HL-60 (cell line): Measurements from ENCODE around the gene EFCAB8.

ENCODE experiments used
- DNase-seq, 2 experiments: peaks; one replicate each; pipeline ENCODE4 v3.0.0-alpha.2; 2010 to 2020; ENCODE audit warnings: low read depth in 1 of 2, low spot score in 1 of 2
- H3K27ac ChIP-seq: fragments of 250-450 bp; sonication (Bioruptor Pico); replicated peaks from 2 replicates; pipeline ENCODE4 v1.5.1; 2020; ENCODE audit warnings: mild to moderate bottlenecking, moderate library complexity
- H3K27me3 ChIP-seq: fragments of 250-450 bp; sonication (Bioruptor Pico); 2 replicates; pipeline ENCODE4 v1.5.1; 2021; ENCODE audit warnings: mild to moderate bottlenecking, moderate library complexity; ENCODE audit not compliant: insufficient read depth, poor library complexity, severe bottlenecking
- H3K4me3 ChIP-seq: replicated peaks from 2 replicates; pipeline ENCODE4 v1.5.1; 2011; ENCODE audit warnings: mild to moderate bottlenecking, control low read depth, low read length; ENCODE audit not compliant: insufficient read depth
- CTCF ChIP-seq: IDR thresholded peaks from one replicate; pipeline ENCODE4 v1.5.1; 2011; ENCODE audit warnings: low read length, control low read depth, inconsistent platforms; ENCODE audit not compliant: insufficient read depth
- GABPA ChIP-seq: IDR thresholded peaks from 2 replicates; pipeline ENCODE4 v1.6.1; 2012; ENCODE audit warnings: low read depth
- POLR2AphosphoS5 ChIP-seq: IDR thresholded peaks from 2 replicates; pipeline ENCODE4 v1.6.1; 2012; ENCODE audit warnings: low read depth
- REST ChIP-seq: IDR thresholded peaks from 2 replicates; pipeline ENCODE4 v1.6.1; 2012; ENCODE audit warnings: low read depth; ENCODE audit not compliant: insufficient replicate concordance
- SPI1 ChIP-seq: IDR thresholded peaks from 2 replicates; pipeline ENCODE4 v1.6.1; 2012; ENCODE audit warnings: low read depth, mild to moderate bottlenecking, borderline replicate concordance

The EFCAB8 gene

GRCh38 chr20:32848846-32849245 is 9.9 kb upstream of the EFCAB8 start:
- H3K4me3 ChIP-seq = no peak overlapping the region
- DNase-seq = no peak
- TF ChIP-seq GABPA (no peak), CTCF (no peak), SPI1 (no peak), REST (no peak), POLR2AphosphoS5 (no peak)
- H3K27me3 ChIP-seq = no peaks in the 10 kb centered on the region
- H3K27ac ChIP-seq = no peak overlapping the region

- no peak overlapping the region for H3K27ac ChIP-seq
- TF ChIP-seq GABPA = no peak
- no peak for TF ChIP-seq POLR2AphosphoS5
- no peak for TF ChIP-seq SPI1
- no peak for TF ChIP-seq REST
- TF ChIP-seq CTCF = no peak
- H3K4me3 ChIP-seq = no peak overlapping the region
Observed at GRCh38 chr20:32849577-32849976, 9.1 kb upstream of the EFCAB8 start.

GRCh38 chr20:32855387-32855786 is 3.3 kb upstream of the EFCAB8 start:
- DNase-seq = no peak
- TF ChIP-seq POLR2AphosphoS5 (no peak), CTCF (no peak), SPI1 (no peak), REST (no peak), GABPA (no peak)
- no peak overlapping the region for H3K4me3 ChIP-seq
- no peak overlapping the region for H3K27ac ChIP-seq
- H3K27me3 ChIP-seq = no peaks in the 10 kb centered on the region

More at GRCh38 chr20:32849577-32849976, 9.1 kb upstream of the EFCAB8 start:
- no peak for DNase-seq
- no peaks in the 10 kb centered on the region for H3K27me3 ChIP-seq
